ENCODE results near the gene KIF26B. TPM values are rescaled to one million over a fixed set of nuclear protein-coding genes. Genes with fewer than 3 reads are reported as not detected.

KIF26B gene
- total and polyA plus RNA-seq, 2 of the 4 experiments (the other 2 are of a cell fraction) = 0.53 to 0.54 TPM

DNA sequence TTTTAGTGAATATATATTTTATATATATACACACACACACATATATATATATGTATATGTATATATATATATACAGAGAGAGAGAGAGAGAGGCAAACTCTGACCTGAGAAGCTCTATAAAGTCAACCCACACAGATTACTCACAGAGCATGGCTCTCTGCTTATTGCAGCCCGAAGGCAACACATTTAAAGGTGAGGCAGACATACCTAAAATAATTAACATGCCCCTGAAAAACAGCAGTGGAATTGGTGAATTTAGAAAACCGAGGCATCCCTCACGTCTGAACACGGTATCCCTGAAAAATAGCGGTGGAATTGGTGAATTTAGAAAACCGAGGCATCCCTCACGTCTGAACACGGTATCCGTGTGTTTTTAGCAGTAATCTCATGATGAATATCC is 228.2 kb downstream of the KIF26B start:
- Histone ChIP-seq H3K14ac (replicated peaks; ENCODE audit: low read depth, low read length) (no peak overlapping the region), H2AK5ac (ENCODE audit: low read depth, low read length) (no peak overlapping the region), H3K4me3 (ENCODE audit: insufficient read depth, low read depth, low read length) (no peak overlapping the region), H3K79me1 (ENCODE audit: low read depth in 1 of 2, low read length in 2 of 2) (no peaks in the 10 kb centered on the region), H3K36me3 (ENCODE audit: control insufficient read depth, insufficient read depth, low read length) (no peaks in the 10 kb centered on the region), H3K56ac (ENCODE audit: extremely low read depth, insufficient read depth, low read length) (no peak overlapping the region), H4K8ac (ENCODE audit: low read depth in 2 of 2, low read length in 2 of 2) (no peak overlapping the region), H2BK20ac (ENCODE audit: low read depth, low read length) (no peak overlapping the region), H2AFZ (replicated peaks; ENCODE audit: low read length, poor library complexity) (no peak overlapping the region), H3K27me3 (ENCODE audit: control insufficient read depth, insufficient read depth, low read length) (no peaks in the 10 kb centered on the region), H2BK120ac (ENCODE audit: low read depth, low read length) (no peak overlapping the region), H4K91ac (ENCODE audit: insufficient read depth, low read depth, low read length) (no peak overlapping the region), H3K18ac (ENCODE audit: low read depth, low read length) (no peak overlapping the region), H2BK5ac (ENCODE audit: low read depth, low read length, poor library complexity, severe bottlenecking) (no peak overlapping the region), H3K4me2 (ENCODE audit: low read depth, low read length) (no peak overlapping the region), H3K9me1 (ENCODE audit: insufficient read depth, low read length) (no peaks in the 10 kb centered on the region), H3K27ac (ENCODE audit: insufficient read depth, low read length) (no peak overlapping the region), H3K9me3 (ENCODE audit: control insufficient read depth, insufficient read depth, low read length) (no peaks in the 10 kb centered on the region), H3K4ac (ENCODE audit: low read depth, low read length) (no peak overlapping the region), H3K23ac (ENCODE audit: low read depth, low read length) (no peak overlapping the region), H2AK9ac (replicated peaks; ENCODE audit: low read depth, low read length, poor library complexity) (no peak overlapping the region), H4K5ac (ENCODE audit: low read depth, low read length) (no peak overlapping the region), H3K9ac (ENCODE audit: low read depth, low read length) (no peak overlapping the region), H4K20me1 (ENCODE audit: insufficient read depth, low read length) (no peaks in the 10 kb centered on the region), H3K4me1 (ENCODE audit: control insufficient read depth, insufficient read depth, low read length) (no peaks in the 10 kb centered on the region), H2BK15ac (ENCODE audit: low read depth, low read length) (no peak overlapping the region)
- CTCF ChIA-PET = interaction anchor here (0.8 kb wide), 1 partner anchor 10 kb away, joined by 4 read pairs; no protein-coding TSS in a partner anchor
- dilution Hi-C loops (cut with HindIII; ENCODE audit: low sequenced_read_pairs, unreplicated experiment) (no loop called here), in situ Hi-C loops (cut with MboI; ENCODE audit: low sequenced_read_pairs) (no loop called here), intact Hi-C loops (cut with micrococcal nuclease) (loop anchor here (10.0 kb wide), 1 partner anchor 308 kb away; no protein-coding TSS in a partner anchor)
- no peak for TF ChIP-seq RCOR1 (IDR thresholded peaks at IDR 0.05; ENCODE audit: insufficient replicate concordance, low read length)
- TF ChIP-seq, protein P1, sequence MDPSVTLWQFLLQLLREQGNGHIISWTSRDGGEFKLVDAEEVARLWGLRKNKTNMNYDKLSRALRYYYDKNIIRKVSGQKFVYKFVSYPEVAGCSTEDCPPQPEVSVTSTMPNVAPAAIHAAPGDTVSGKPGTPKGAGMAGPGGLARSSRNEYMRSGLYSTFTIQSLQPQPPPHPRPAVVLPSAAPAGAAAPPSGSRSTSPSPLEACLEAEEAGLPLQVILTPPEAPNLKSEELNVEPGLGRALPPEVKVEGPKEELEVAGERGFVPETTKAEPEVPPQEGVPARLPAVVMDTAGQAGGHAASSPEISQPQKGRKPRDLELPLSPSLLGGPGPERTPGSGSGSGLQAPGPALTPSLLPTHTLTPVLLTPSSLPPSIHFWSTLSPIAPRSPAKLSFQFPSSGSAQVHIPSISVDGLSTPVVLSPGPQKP (IDR thresholded peaks at IDR 0.05; ENCODE audit: borderline replicate concordance, low read depth, low read length) = no peak
- TF ChIP-seq NFE2L2 (IDR thresholded peaks at IDR 0.05; ENCODE audit: low read depth, low read length) = no peak
- TF ChIP-seq BHLHE40 (IDR thresholded peaks at IDR 0.05; ENCODE audit: low read depth, low read length) = no peak
- no peak for TF ChIP-seq RFX5 (IDR thresholded peaks at IDR 0.05; ENCODE audit: low read depth, low read length)
- no peak for TF ChIP-seq MAFK (IDR thresholded peaks at IDR 0.05; ENCODE audit: low read depth, low read length)
- no peak for TF ChIP-seq MAZ (IDR thresholded peaks at IDR 0.05; ENCODE audit: borderline replicate concordance, low read depth, low read length)
- TF ChIP-seq, protein P2, sequence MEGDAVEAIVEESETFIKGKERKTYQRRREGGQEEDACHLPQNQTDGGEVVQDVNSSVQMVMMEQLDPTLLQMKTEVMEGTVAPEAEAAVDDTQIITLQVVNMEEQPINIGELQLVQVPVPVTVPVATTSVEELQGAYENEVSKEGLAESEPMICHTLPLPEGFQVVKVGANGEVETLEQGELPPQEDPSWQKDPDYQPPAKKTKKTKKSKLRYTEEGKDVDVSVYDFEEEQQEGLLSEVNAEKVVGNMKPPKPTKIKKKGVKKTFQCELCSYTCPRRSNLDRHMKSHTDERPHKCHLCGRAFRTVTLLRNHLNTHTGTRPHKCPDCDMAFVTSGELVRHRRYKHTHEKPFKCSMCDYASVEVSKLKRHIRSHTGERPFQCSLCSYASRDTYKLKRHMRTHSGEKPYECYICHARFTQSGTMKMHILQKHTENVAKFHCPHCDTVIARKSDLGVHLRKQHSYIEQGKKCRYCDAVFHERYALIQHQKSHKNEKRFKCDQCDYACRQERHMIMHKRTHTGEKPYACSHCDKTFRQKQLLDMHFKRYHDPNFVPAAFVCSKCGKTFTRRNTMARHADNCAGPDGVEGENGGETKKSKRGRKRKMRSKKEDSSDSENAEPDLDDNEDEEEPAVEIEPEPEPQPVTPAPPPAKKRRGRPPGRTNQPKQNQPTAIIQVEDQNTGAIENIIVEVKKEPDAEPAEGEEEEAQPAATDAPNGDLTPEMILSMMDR (conservative IDR thresholded peaks at IDR 0.05; ENCODE audit: low read depth, low read length) = no peak
- TF ChIP-seq RAD21 (IDR thresholded peaks at IDR 0.05; ENCODE audit: low read length) = no peak
- TF ChIP-seq MXI1 (IDR thresholded peaks at IDR 0.05; ENCODE audit: borderline replicate concordance, low read depth, low read length) = no peak
- no peak for TF ChIP-seq FOS (IDR thresholded peaks at IDR 0.05; ENCODE audit: low read depth, low read length)
- no peak for TF ChIP-seq CHD1 (IDR thresholded peaks at IDR 0.05; ENCODE audit: low read depth, low read length)
- POLR2A ChIA-PET (ENCODE audit: unreplicated experiment) = no interaction called here
- no CpG with 5 or more reads among the region's 9 CpGs for WGBS, 2 experiments (ENCODE audit: extremely low coverage in 2 of 2, insufficient read length in 1 of 2)
- ATAC-seq (ENCODE audit: low read depth) = no peak
- BruUV-seq (replicated peaks) = no TSS peak
- DNase-seq = no peak

Measured in IMR-90 (cell line).